Activated B cell treated with CpG ODN at 0.5 μM for 24 hours (primary cell): ENCODE measurements around the gene EIPR1. TPM values are rescaled to one million over a fixed set of nuclear protein-coding genes. Genes with fewer than 3 reads are reported as not detected.
"Not testable (repeated sequence)": the region's sequence is repeated elsewhere in the genome, so short reads cannot be mapped to it uniquely, and the experiment has no call there.

Source experiments
- ATAC-seq: fragments of 200-7000 bp; cut with Tn5 transposase; one replicate; pipeline ENCODE4 v1.10.0; 2021; ENCODE audit warnings: low read depth, mild to moderate bottlenecking, moderate library complexity
- CTCF ChIA-PET: fragments of 350-600 bp; sonication (Branson Sonifier 250); formaldehyde crosslinking; loops from one replicate; lab custom pipeline; 2021; ENCODE audit warnings: antibody characterized with exemption; lab: Charles Lee
- POLR2A ChIA-PET: fragments of 350-600 bp; sonication (Branson Sonifier 250); formaldehyde crosslinking; loops from one replicate; lab custom pipeline; 2021; ENCODE audit warnings: antibody characterized with exemption; lab: Charles Lee
- DNase-seq: peaks from one replicate; pipeline ENCODE4 v3.0.0; 2022
- H3K27ac Mint-ChIP-seq: one replicate; pipeline ENCODE4 v1.8.0; 2020; ENCODE audit warnings: mixed read lengths
- H3K27me3 Mint-ChIP-seq: one replicate; pipeline ENCODE4 v1.8.0; 2021; ENCODE audit warnings: mixed read lengths
- H3K36me3 Mint-ChIP-seq: one replicate; pipeline ENCODE4 v1.8.0; 2021; ENCODE audit warnings: low read depth, mixed read lengths
- H3K4me1 Mint-ChIP-seq: one replicate; pipeline ENCODE4 v1.8.0; 2021; ENCODE audit warnings: mixed read lengths
- H3K4me3 Mint-ChIP-seq: one replicate; pipeline ENCODE4 v1.8.0; 2020; ENCODE audit warnings: mild to moderate bottlenecking, mixed read lengths
- H3K9me3 Mint-ChIP-seq: one replicate; pipeline ENCODE4 v1.8.0; 2020; ENCODE audit warnings: mixed read lengths
- CTCF ChIP-seq: fragments of 200-600 bp; IDR thresholded peaks from one replicate; pipeline ENCODE4 v1.8.0; 2022; ENCODE audit warnings: antibody characterized with exemption, mild to moderate bottlenecking
- intact Hi-C: fragments of 100-400 bp; cut with micrococcal nuclease; formaldehyde crosslinking; loops from one replicate; pipeline ENCODE4 v1.15.1; 2024
- total RNA-seq: library from RNA; stranded (reverse); gene quantifications from 2 replicates; pipeline ENCODE4 v1.2.3, GENCODE V29; 2022

The EIPR1 gene
- total RNA-seq, 1 donor from 2014 or later = 36.3 TPM

DNA sequence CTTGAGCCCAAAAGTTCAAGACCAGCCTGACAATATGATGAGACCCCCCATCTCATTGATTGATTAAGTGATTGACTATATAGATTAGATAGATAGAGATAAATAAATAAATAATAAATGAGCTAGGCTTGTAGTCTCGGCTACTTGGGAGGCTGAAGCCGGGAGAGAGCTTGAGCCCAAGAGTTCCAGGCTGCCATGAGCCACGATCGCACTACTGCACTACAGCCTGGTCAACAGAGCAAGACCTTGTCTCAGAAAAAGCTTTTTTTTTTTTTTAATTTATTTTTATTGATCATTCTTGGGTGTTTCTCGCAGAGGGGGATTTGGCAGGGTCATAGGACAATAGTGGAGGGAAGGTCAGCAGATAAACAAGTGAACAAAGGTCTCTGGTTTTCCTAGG lies 12.4 kb downstream of the EIPR1 start:
- Mint-ChIP-seq H3K9me3 (no peaks in the 10 kb centered on the region), H3K4me1 (peaks cover 32% of the 10 kb centered on the region), H3K27me3 (no peaks in the 10 kb centered on the region), H3K4me3 (no peak overlapping the region), H3K36me3 (peaks cover 20% of the 10 kb centered on the region), H3K27ac (no peak overlapping the region)
- ATAC-seq (no peak), DNase-seq (no peak)
- intact Hi-C loops = no loop called here
- CTCF ChIA-PET = interaction anchor here (0.9 kb wide), 1 partner anchor 58 kb away, joined by 3 read pairs; no protein-coding TSS in a partner anchor
- no peak for TF ChIP-seq CTCF
- POLR2A ChIA-PET = no interaction called here

DNA sequence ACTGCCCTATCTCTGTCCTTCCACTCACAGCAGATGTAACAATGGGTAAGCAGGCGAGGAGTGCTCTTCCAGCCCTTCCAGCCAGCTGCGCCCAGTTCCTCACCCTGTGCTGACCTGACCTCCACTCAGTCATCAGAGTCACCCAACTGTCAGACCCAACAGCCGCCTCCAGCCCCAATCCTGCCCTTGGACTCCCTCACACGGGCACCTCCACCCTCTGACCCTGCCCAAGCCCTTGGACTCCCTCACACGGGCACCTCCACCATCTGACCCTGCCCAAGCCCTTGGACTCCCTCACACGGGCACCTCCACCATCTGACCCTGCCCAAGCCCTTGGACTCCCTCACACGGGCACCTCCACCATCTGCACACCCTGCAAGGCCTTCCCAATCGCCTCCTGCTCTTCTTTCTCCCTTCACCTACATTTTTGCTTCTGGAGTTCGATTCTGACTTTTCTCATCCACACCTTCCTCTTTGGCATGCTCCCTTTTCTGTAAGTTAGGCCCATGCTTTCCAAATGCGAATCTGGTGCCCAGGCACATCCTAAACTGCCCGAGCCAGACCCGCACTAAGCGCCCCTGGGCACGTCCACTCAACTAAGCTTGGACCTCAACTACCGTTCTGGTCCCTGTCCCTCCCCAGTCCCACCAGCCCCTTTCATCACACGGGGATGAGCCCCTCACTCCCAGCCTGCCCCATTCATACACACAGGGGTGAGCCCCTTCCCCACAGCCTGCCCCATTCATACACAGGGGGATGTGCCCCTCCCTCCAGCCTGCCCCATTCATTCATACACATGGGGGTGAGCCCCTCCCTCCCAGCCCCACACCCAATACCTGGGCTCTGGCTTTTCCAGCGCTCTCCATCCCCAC lies 15.9 kb downstream of the EIPR1 start:
- Mint-ChIP-seq H3K27ac (no peak overlapping the region), H3K27me3 (no peaks in the 10 kb centered on the region), H3K36me3 (peaks cover 5% of the 10 kb centered on the region), H3K4me1 (peaks cover 47% of the 10 kb centered on the region), H3K9me3 (no peaks in the 10 kb centered on the region), H3K4me3 (no peak overlapping the region)
- intact Hi-C loops = no loop called here
- ChIA-PET POLR2A (no interaction called here), CTCF (no interaction called here)
- DNase-seq (no peak), ATAC-seq (no peak)
- no peak for TF ChIP-seq CTCF

- H3K27me3 Mint-ChIP-seq = no peaks in the 10 kb centered on the region
- peak overlapping the region; percentile 46 for H3K27ac Mint-ChIP-seq
- TF ChIP-seq CTCF = no peak
- intact Hi-C loops = no loop called here
- H3K36me3 Mint-ChIP-seq = peaks cover 23% of the 10 kb centered on the region
- ChIA-PET POLR2A (no interaction called here), CTCF (no interaction called here)
- H3K9me3 Mint-ChIP-seq = no peaks in the 10 kb centered on the region
- no peak for ATAC-seq
- no peak overlapping the region for H3K4me3 Mint-ChIP-seq
- H3K4me1 Mint-ChIP-seq = peaks cover 39% of the 10 kb centered on the region
- no peak for DNase-seq
Observed at GRCh38 chr2:3357926-3358325, 19.7 kb downstream of the EIPR1 start.

- CTCF ChIA-PET, ATAC-seq, POLR2A ChIA-PET, H3K27me3 Mint-ChIP-seq, intact Hi-C loops, H3K4me3 Mint-ChIP-seq, DNase-seq, H3K9me3 Mint-ChIP-seq: not testable (repeated sequence)
- peaks cover 27% of the 10 kb centered on the region for H3K36me3 Mint-ChIP-seq
- peak overlapping the region; percentile 46 for H3K27ac Mint-ChIP-seq
- H3K4me1 Mint-ChIP-seq = peaks cover 34% of the 10 kb centered on the region
Observed at GRCh38 chr2:3357446-3357845, 20.2 kb downstream of the EIPR1 start.

GRCh38 chr2:3356799-3357198 lies 20.8 kb downstream of the EIPR1 start:
- Mint-ChIP-seq H3K4me1 (peaks cover 29% of the 10 kb centered on the region), H3K27me3 (no peaks in the 10 kb centered on the region), H3K27ac (peak overlapping the region; percentile 46), H3K9me3 (no peaks in the 10 kb centered on the region), H3K4me3 (no peak overlapping the region), H3K36me3 (peaks cover 31% of the 10 kb centered on the region)
- ATAC-seq (no peak), DNase-seq (no peak)
- ChIA-PET POLR2A (no interaction called here), CTCF (no interaction called here)
- TF ChIP-seq CTCF = no peak
- intact Hi-C loops = no loop called here
